GM19023 (cell line): ENCODE results near the gene LRRC1.

Experiments
- ATAC-seq: cut with Tn5 transposase; IDR thresholded peaks from one replicate; pipeline ENCODE4 v1.9.1; 2021; ENCODE audit warnings: mild to moderate bottlenecking, moderate library complexity; ENCODE audit not compliant: unreplicated experiment

Gene LRRC1

DNA sequence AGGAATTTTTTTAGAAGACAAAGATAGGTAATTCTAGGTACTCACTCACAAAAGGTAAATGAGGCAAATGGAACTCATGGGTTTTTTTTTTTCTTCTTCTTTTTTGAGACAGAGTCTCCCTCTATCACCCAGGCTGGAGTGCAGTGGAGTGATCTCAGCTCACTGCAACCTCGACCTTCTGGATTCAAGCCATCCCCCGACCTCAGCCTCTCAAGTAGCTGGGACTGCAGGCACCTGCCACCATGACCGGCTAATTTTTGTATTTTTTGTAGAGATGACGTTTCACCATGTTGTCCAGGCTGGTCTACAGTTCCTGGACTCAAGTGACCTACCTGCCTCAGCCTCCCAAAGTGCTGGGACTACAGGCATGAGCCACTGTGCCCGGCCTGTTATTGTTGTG is 126.1 kb downstream of the LRRC1 start:
- no peak for ATAC-seq

DNA sequence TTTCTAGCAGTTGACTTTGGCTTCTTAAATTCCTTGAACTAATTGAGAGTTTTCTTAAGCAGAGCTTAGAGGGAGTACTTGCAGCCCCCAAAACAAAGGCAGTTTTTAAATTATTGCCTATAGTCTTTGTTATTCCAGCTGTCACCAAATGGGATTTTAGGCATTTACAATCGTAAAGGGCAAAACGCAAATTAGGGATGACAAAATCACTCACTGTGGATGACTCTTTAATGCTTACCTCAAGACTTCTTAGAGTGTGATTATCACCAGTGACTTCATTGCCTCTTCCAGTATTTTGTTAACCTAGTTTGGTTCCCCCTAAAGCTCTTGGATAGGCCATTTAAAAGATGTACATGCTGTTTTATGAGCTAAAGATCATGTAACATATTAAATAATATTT is 126.8 kb downstream of the LRRC1 start:
- ATAC-seq: no peak

DNA sequence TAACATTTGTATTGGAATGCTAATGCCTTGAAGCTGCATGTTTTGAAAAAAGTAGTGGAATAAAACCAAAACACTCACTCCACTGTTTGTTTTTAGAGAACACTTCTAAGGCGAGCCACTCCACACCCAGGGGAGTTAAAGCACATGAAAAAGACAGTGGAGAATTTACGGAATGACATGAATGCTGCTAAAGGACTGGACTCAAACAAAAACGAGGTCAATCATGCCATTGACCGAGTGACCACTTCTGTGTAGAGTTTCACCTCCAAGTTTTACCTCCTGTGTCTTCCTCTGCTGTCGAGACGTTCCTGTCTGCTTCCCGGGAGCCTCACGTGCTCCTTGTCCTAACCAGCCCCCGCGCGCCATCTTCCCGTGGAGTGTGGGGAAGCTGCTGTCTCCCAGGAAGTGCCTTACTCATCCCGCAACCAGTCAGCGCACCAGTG is 127.8 kb downstream of the LRRC1 start:
- no peak for ATAC-seq

DNA sequence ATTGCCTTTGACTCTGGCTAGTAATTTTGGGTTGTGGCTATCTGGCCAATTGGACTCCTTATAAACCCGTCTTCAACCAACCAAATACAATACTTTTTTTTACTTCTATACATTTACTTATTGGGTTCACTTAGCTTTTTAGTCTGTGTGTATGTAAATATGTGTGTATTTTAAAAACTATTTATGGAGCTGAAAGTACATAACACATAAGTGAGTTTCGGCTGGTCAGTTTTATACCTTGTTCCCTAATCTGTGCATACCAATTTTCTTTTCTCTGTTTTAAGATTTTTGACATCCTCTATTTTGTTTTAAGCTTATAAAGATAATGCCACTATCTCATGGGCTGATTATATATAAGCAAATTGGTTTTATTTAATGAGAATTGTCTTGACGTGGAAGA is 129.5 kb downstream of the LRRC1 start:
- ATAC-seq: no peak

DNA sequence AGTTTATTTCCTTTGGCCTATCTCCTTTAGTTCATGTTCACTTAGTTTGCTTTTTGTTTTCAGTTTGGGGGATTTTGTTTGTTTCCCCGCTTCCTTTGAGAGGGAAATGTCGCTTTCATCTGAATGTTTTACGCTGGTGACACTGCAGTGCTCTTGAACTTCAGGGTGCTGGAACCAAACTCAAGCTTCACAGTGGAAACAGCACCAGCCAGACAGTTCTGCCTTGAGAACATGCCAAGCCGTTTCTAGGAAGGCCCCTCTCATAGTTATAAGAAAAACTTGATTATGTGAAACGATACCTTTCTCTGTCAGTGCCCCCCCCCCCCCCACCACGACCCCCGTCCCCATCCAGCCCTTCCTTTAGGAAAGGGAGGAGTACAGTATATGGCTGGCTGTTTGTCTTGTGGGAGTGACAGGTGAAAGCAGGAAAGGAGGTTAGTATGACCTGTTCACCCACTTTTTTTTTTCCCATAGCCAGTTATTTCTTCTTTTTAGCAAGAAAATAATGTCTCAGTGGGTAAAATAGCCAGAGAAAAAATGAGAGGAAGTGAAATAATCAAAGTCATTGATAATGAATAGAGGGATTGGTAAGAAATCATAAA is 130.1 kb downstream of the LRRC1 start:
- no peak for ATAC-seq

DNA sequence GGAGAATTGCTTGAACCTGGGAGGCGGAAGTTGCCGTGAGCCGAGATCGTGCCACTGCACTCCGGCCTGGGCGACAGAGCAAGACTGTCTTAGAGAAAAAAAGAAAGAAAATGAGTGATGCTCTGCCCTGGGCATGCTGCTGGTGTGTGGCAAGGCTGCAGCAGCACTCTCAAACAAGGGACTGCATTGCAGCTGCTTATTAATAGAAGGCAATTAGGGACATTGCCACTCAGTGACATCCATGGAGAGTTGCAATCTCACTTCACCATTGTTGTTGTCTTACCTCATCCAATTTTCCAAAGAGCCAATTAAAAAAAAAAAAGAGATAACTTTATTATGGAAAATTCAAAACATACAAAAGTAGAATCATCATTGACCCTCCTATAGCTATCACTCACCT is 131.1 kb downstream of the LRRC1 start:
- no peak for ATAC-seq

DNA sequence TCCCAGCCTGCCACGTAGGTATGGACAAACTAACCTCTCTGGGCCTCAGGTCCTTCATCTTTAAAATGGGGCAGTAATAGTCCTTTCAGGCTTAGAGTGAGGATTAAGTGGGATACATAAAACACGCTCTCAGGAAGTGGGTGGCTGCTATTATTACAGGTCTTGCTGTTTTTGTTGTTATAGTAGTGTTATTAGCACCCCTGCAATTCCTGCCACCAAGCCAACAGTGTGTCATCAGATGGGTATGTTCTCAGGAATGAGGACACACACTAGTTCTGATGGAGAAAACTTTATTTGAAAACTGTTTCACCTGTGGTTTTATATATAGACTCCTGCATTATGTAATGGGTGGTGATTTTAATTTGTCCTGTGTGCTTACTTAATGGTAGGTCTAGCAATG is 131.7 kb downstream of the LRRC1 start:
- ATAC-seq: no peak

DNA sequence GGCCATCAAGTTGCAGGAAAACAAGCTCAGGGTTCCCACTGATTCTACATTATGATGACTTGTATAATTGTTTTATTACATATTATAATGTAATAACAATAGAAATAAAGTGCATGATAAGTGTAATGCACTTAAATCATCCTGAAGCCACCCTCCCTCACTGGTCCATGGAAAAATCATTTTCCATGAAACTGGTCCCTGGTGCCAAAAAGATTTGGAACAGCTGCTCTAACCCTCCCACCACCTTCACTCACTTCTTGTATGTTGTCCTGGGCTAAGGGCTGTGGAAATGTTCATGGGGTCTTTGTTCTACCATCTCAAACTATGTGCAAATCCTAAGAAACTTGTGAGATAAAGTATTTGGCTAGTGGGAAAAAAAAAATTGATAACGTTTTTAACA is 133.8 kb downstream of the LRRC1 start:
- no peak for ATAC-seq

DNA sequence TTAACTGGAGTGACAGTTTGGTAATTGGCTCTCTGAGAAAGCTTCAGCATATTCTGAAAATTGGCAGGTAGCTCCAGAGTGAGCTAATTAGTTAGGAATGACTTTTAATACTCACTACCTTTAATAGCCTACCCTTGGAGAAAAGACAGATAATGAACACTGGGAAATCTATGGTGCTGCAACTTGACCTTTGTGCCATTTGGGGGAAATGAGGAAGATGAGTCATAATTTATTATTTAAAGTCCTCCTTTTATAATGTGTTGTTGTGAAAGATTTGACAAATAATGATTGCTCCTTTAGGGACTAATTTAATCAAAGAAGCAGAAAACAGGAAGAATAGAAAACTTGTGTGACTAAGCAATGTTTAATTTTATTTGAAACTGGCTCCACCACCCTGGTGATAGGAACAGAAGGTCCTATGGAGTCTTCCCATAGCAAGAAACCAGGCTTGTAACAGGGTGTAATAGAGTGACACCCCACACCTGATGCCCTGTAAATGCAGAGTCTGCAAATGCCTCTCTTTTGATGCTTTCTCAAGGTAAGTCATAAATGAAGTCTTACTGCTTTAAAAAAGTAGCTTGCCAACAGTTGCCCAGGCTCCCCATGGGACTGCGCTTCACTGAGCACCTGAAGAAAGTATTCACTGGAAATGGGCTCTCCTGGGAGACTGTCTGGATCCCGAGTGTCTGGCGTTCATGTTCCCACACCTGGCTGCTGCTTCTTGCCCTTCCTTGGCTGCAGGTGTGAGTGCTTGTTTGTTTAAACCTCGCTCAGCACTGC is 134.4 kb downstream of the LRRC1 start:
- no peak for ATAC-seq

DNA sequence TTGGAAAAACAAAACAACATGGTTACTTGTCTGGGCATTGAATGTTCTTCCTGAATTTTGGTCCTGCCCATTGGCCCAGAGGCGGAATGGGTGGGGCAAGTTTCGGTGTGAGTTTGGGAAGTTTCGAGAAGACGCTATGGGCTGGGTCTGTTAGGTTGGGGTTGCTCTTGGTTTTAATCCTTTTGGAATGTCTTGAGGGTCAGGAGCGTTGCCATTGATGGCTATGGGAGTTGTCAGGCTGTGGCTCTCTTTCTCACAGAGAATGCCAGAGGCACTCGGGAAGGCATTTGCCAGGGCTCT is 135.0 kb downstream of the LRRC1 start:
- no peak for ATAC-seq

DNA sequence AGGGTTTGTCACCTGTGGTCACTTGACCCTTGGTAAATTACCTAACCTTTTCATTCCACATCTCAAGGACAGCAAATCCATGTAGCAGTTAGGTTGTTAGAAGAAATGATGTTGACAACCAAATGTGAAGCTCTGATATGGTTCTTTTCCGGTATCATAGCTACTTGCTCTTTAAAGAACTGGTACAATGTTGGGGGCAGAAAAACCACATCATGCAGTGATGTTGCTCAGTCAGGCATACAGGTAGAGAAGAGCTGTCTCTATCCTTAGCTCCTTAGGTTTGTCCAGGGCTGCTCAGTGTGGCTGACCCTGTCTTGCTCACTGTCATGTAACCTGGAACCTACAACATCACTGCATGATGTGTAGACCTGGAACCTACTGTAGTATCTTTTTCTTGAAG is 135.5 kb downstream of the LRRC1 start:
- ATAC-seq: no peak

DNA sequence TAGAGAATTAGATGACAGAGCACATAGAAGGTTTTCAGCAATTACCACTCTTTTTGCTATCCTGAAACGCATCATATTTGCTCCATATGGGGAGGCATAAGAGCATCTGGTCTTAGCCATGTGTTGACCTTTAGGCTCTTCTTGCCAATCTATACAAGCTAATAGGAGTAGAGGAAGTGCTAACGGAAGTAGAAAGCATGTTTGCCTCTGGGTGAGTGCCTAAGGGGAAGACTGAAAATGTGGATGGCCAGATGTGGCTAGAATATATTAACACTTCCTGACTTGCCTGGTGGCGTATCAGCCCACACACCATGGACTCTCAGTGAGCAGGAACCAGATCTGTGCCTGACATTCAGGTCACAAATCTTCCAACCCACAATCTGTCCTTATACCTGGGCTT is 136.3 kb downstream of the LRRC1 start:
- ATAC-seq: no peak

DNA sequence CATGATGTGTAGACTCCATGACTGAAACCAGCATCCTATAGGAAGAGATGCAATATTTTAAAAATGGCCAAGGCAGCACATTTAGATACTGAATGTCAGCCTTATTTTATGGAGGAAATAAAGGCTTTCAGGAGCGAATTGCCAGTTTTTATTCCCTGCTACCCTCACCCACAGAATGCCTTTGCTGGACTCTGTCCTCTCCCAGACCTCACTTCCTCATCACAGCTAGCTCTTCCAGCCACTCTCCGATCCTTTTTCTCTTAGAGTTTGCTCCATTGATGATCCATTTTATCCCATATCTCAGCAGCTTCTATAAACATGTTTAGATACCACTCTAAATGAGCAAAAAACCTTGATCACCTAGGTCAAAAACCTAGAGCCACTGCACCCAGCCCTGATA is 137.7 kb downstream of the LRRC1 start:
- ATAC-seq: no peak

DNA sequence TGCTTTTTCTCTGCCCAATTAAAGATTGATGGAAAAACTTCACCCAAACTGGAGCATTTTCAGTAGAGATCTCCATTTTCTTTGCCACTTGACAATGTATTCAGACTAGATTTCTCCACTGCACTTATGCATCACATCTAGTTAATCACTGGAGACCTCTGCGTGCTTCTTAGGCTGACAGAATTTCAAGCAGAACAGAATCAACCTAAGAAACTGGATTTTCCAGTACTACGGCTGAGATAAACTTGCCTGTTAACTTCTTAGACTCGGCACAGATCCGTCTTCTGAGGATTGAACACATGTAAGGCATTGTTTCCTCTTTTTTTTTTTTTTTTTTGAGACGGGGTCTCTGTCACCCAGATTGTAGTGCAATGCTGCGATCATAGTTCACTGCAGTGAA is 139.2 kb downstream of the LRRC1 start:
- ATAC-seq: no peak

DNA sequence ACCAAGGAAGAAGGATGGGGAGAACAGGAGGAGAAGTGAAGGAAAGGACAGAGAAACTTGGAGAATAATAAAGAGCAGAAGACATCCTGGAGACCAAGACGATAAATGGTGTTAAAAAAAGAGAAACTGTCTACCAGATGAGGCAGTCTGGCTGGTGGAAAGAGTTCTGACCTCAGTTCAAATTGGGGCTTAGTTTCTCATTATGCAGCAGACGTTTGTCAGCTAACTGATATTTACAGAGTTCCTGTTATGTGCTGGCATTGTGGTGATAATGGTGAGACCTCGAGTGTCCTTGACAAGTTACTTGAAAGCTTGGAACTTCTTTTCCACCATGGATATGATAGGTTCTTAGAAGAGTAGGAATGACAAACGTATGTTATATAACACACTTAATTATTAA is 142.7 kb downstream of the LRRC1 start:
- ATAC-seq: no peak

DNA sequence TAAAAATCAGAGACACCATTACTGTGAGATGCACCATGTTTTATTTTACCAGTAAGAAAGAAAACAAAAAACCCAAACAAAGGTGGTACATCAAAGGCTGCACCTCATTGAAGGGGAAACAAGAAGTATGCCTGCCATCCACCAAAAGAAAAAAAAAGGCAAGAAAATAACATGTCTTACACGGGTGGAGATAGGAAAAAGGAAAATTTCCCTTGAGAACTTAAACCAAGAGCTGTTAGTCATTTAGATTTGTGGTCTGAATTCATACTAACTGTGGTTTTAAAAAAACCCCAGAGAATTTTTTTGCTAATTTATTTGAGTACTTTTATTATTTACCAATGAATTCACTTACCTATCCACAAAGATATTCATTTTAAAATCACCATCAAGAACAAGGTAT is 144.0 kb downstream of the LRRC1 start:
- no peak for ATAC-seq

DNA sequence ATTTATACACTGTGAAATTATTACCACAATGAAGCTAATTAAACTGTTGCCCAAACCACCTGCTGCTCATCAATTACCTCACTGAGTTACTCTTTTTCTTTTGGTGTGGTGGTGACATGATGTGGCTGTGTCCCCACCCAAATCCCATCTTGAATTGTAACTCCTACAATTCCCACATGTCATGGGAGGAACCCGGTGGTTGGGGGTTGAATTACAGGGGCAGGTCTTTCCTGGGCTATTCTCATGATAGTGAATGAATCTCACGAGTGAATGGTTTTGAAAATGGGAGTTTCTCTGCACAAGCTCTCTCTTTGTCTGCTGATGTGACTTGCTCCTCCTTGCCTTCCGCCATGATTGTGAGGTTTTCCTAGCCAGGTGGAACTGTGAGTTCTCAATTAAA is 145.0 kb downstream of the LRRC1 start:
- no peak for ATAC-seq

DNA sequence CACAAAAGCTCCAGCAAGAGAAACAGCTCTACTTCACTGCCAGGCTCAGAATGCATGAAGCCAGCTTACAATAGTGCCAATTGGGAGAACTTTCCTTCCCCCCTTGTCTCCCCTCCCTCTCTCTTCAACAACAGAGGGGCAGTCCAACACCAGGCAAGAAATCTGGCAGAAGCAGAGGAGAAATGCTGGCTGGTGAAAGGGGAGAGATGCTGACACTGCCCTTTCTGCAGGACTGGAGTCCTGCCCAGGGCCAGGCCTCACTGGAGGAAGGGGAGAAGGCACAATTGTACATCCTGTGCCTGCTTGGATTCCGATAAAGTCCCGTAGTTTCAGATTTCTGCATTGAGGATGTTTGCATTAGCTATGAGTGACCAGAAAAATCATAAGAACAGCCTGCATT is 148.6 kb downstream of the LRRC1 start:
- ATAC-seq: no peak

DNA sequence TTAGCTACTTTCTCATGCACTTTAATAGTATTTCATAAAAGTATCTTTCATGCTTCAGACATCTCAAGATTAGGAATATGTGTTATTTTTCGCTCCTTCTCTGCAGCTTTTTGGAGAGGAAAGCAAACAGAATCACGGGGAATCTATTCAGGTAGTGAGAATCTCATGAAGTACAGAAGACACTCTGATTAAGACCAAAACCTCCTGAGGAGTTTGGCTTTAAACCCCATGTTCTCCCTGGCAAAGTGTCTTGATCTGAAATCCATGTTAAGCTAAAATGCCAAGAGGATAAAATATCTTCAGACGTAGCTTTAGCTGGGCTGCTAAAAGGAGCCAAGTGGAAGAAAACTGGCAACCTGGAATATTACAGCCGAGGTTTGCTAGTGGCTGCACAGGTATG is 149.3 kb downstream of the LRRC1 start:
- no peak for ATAC-seq

DNA sequence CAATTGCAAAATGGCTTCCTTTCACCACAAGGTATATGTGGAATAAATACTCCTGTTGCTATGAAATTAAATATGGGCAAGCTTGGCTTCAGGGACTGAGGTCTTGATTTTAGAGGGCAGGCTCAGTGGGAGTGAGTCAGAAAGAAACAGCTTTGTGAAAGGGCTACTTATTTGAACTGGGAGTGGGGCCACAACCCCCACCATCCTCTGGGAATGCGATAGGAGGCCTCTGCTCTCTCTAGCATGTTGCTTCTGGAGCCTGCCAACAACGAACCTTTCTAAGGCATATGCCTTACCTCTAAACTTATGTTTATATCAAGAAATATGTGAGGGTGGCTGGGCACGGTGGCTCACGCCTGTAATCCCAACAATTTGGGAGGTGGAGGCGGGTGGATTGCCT is 149.7 kb downstream of the LRRC1 start:
- ATAC-seq: no peak

DNA sequence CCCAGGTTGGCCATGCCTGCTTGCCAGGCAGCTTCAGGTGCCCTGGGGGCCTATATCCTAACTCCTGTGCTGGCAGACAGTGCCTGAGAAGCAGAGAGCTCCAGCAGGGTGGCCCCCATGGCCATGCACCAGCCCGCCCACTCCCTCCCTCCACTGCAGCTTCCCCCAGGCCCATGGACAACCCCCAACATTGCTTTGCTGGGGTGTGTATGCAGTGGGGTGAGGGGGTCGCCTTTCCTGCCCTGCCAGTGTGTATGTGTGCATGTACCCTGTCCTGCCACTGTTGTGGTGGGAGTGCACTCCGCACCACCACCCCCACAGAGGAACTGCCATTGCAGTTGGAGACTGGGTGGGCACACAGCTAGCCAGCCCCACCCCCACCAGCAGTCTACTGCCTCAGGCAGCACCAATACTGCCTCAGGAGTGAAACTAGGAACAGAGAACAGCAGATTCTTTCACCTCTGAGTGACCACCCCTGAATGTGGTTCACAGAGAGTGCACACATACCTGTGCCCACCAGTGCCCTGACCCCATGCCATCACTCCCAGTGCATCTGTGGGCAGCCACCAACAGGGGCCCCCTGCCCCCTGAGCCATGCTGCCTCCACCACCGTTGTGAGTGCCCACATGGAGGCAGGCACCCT is 151.1 kb downstream of the LRRC1 start:
- ATAC-seq: no peak

DNA sequence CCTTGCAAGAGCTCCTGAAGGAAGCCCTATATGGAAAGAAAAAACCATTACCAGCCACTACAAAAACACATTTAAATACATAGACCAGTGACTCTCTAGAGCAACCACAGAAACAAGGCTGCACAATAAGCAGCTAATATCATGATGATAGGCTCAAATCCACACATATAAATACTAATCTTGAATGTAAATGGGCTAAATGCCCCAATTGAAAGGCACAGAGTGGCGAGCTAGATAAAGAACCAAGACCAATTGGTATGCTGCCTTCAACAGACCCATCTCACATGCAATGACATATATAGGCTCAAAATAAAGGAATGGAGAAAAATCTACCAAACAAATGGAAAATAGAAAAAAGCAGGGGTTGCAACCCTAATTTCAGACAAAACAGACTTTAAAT is 153.0 kb downstream of the LRRC1 start:
- ATAC-seq: no peak

DNA sequence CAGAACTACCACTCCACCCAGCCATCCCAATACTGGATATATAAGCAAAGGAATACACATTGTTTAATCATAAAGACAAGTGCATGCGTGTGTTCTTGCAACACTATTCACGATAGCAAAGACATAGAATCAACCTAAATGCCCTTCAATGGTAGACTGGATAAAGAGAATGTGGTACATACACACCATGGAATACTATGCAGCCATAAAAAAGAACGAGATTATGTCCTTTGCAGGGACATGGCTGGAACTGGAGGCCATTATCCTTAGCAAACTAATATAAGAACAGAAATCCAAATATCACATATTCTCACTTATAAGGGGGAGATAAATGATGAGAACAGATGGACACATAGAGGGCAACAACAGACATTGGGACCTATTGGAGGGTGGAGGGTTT is 156.6 kb downstream of the LRRC1 start:
- no peak for ATAC-seq
